ENCODE results near the gene CMTM2.

DNA sequence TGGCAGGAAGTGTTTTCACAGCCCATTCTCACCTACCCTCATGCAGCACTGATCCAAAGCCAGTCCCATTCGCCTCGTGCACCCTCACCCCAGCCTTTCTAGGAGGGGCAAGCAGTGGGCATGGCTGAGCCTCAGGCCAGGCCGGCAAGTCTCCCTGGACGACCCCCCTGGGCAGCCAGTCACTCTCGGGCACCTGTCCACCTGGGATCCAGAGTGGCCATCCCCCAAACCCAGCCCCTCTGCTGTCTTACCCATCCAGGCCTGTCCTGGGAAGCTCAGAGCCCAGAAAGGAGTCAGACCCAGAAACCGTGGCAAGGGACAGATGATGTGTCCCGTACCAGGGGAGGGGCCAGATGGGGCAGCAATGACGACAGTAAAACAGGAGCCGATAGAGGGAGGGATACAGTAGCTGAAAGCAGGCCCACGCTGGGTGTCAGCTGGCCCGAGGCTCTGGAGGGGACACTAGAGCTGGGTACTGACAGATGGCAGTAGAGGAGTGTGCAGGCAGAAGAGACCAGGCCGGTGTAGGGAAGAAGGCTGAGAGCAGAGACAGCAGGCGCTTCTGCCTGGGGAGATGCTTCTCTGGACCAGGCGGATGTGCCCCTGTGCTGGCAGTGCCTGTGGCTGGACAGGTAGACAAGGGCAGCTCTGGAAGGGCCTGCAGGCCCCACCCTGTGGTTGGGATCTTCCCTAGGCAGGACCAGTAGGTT lies 31.0 kb downstream of the CMTM2 start:
- TF ChIP-seq, protein P1, sequence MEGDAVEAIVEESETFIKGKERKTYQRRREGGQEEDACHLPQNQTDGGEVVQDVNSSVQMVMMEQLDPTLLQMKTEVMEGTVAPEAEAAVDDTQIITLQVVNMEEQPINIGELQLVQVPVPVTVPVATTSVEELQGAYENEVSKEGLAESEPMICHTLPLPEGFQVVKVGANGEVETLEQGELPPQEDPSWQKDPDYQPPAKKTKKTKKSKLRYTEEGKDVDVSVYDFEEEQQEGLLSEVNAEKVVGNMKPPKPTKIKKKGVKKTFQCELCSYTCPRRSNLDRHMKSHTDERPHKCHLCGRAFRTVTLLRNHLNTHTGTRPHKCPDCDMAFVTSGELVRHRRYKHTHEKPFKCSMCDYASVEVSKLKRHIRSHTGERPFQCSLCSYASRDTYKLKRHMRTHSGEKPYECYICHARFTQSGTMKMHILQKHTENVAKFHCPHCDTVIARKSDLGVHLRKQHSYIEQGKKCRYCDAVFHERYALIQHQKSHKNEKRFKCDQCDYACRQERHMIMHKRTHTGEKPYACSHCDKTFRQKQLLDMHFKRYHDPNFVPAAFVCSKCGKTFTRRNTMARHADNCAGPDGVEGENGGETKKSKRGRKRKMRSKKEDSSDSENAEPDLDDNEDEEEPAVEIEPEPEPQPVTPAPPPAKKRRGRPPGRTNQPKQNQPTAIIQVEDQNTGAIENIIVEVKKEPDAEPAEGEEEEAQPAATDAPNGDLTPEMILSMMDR (IDR thresholded peaks at IDR 0.05), result no peak
- no peak for TF ChIP-seq SIN3A (IDR thresholded peaks at IDR 0.05; ENCODE audit: borderline replicate concordance, insufficient read depth, low read depth, low read length)

Measured in Panc1 (cell line).